Measurements from ENCODE around the gene CEP68.

GRCh38 chr2:65069439-65069824 lies 13.2 kb downstream of the CEP68 start:
- TF ChIP-seq EZH2phosphoT487 (IDR thresholded peaks at IDR 0.05; ENCODE audit: insufficient read depth, low read depth) (no peak), EZH2 (IDR thresholded peaks at IDR 0.05; ENCODE audit: insufficient read depth, poor library complexity, severe bottlenecking) (no peak)
